Fibroblast of villous mesenchyme (primary cell): ENCODE results near the gene MGAT5. TPM values are rescaled to one million over a fixed set of nuclear protein-coding genes. Genes with fewer than 3 reads are reported as not detected.

ENCODE experiments used
- DNase-seq: peaks from one replicate; pipeline ENCODE4 v3.0.0-alpha.2; 2010; ENCODE audit warnings: low read depth
- H3K4me3 ChIP-seq: 2 replicates; pipeline ENCODE4 v1.5.1; 2011; ENCODE audit warnings: low read depth, mild to moderate bottlenecking, low read length
- total RNA-seq: library from RNA; depleted of rRNA; stranded (reverse); fragments of >200 nt; gene quantifications from 2 replicates; pipeline ENCODE4 v1.2.3, GENCODE V29; 2012
- TF ChIP-seq, protein P1 (sequence below): IDR thresholded peaks from 2 replicates; pipeline ENCODE4 v1.5.1; 2012; ENCODE audit warnings: low read depth, mild to moderate bottlenecking, low read length; ENCODE audit not compliant: insufficient read depth

Gene MGAT5
- total RNA-seq, 1 donor: 109 TPM

- no peak for DNase-seq
- TF ChIP-seq, protein P1, sequence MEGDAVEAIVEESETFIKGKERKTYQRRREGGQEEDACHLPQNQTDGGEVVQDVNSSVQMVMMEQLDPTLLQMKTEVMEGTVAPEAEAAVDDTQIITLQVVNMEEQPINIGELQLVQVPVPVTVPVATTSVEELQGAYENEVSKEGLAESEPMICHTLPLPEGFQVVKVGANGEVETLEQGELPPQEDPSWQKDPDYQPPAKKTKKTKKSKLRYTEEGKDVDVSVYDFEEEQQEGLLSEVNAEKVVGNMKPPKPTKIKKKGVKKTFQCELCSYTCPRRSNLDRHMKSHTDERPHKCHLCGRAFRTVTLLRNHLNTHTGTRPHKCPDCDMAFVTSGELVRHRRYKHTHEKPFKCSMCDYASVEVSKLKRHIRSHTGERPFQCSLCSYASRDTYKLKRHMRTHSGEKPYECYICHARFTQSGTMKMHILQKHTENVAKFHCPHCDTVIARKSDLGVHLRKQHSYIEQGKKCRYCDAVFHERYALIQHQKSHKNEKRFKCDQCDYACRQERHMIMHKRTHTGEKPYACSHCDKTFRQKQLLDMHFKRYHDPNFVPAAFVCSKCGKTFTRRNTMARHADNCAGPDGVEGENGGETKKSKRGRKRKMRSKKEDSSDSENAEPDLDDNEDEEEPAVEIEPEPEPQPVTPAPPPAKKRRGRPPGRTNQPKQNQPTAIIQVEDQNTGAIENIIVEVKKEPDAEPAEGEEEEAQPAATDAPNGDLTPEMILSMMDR: no peak
- H3K4me3 ChIP-seq: no peak overlapping the region
Observed at GRCh38 chr2:134229540-134229939, 24.3 kb upstream of the MGAT5 start.

GRCh38 chr2:134230885-134231284 is 23.0 kb upstream of the MGAT5 start:
- DNase-seq: no peak
- TF ChIP-seq, protein P1: no peak
- H3K4me3 ChIP-seq: no peak overlapping the region

- TF ChIP-seq, protein P1: no peak
- no peak overlapping the region for H3K4me3 ChIP-seq
- DNase-seq: peak; percentile 66
Observed at GRCh38 chr2:134231301-134231964, 22.4 kb upstream of the MGAT5 start.

DNA sequence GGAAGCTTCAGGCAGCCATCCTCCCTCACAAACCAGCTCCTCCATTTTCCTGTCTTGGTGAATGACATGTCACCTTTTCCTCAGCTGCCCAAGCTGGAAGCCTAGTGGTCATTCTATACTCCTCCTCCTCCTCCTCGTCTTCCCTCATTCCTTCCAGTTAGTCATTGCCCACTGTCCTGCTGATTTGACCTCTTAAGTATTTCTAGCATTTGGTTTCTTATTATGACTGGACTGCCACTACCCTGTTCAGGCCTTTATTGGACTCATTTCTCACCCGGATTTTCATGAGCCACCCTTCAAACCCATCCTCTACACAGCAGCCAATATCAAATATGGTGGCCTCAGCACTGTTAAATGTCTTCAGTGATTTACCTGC is 21.9 kb upstream of the MGAT5 start:
- TF ChIP-seq, protein P1: no peak
- DNase-seq: no peak
- H3K4me3 ChIP-seq: no peak overlapping the region

- TF ChIP-seq, protein P1: no peak
- no peak overlapping the region for H3K4me3 ChIP-seq
- DNase-seq: no peak
Observed at GRCh38 chr2:134232461-134232860, 21.4 kb upstream of the MGAT5 start.

DNA sequence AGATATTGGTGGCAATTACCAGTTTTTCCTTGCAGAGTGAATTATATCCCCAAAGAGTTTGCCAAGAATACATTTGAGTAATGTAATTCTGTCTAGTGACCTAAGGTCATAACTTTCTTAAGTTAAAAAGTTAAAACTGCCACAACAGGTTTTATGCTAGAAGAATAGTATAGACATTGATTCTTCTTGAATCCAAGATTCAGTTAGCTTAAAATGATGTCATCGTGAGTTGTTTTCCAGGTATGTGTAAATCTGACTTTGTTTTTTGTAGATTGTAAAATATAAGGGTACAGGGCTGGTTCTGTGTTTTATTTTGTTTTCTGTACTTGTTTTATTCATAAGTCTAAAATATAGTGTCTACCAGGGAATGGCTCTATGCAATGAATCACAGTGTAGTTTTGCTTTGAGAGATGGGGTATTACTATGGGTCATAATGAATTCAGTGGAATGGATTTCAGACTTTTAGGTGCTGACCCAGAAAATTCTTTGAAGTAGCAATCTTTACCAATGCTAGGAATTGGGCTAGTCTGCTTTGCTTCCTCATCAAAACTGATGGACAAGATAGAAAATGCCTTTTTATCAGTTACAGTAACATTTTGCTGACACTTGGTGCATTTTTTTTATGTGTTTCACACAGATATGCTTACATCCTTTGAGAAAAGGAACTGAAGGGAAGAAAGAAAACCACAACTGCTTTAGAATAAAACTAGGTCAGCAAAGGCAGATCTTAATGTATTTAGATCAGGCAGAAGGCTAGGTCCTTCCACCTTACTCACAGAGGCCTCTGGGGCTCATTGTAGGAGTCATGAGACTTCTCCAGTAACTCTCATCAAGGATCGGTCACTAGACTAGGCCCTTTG is 20.8 kb upstream of the MGAT5 start:
- DNase-seq: peak; percentile 67
- TF ChIP-seq, protein P1: no peak
- H3K4me3 ChIP-seq: no peak overlapping the region
